GM18508 (cell line): ENCODE measurements around the gene PKNOX1.
"Not testable (repeated sequence)": the region's sequence is repeated elsewhere in the genome, so short reads cannot be mapped to it uniquely, and the experiment has no call there.

ENCODE experiments used
- ATAC-seq: cut with Tn5 transposase; IDR thresholded peaks from one replicate; pipeline ENCODE4 v1.9.1; 2021; ENCODE audit warnings: moderate number of reproducible peaks; ENCODE audit not compliant: insufficient read depth, unreplicated experiment

The PKNOX1 gene

GRCh38 chr21:42973991-42974831 is at the start of gene PKNOX1:
Gene PKNOX1 (plus strand): TSS chr21:42974562. CDS start chr21:43004382, 29,820 bp downstream.
- ATAC-seq: peak; percentile 63

- no peak for ATAC-seq
These were observed 49.0 kb upstream of the PKNOX1 start, which contains the start of gene ERVH48-1 for GRCh38 chr21:42925114-42925926. Gene ERVH48-1 (minus strand): TSS chr21:42925630. CDS start chr21:42919006, 6,624 bp downstream.

- ATAC-seq: not testable (repeated sequence)
These were observed 46.7 kb upstream of the PKNOX1 start for GRCh38 chr21:42927474-42928200.

GRCh38 chr21:42929969-42930368 is 44.4 kb upstream of the PKNOX1 start:
- no peak for ATAC-seq

GRCh38 chr21:42931560-42932235 is 42.7 kb upstream of the PKNOX1 start:
- no peak for ATAC-seq

- ATAC-seq: not testable (repeated sequence)
These were observed 41.8 kb upstream of the PKNOX1 start for GRCh38 chr21:42932378-42933136.

GRCh38 chr21:42933137-42933970 is 41.0 kb upstream of the PKNOX1 start:
- not testable (repeated sequence) for ATAC-seq

- ATAC-seq: not testable (repeated sequence)
These were observed 40.4 kb upstream of the PKNOX1 start for GRCh38 chr21:42933973-42934372.

- ATAC-seq: not testable (repeated sequence)
These were observed 38.0 kb upstream of the PKNOX1 start for GRCh38 chr21:42936360-42936759.

GRCh38 chr21:42937034-42937940 is 37.1 kb upstream of the PKNOX1 start:
- ATAC-seq: not testable (repeated sequence)

GRCh38 chr21:42937960-42938605 is 36.3 kb upstream of the PKNOX1 start:
- no peak for ATAC-seq

GRCh38 chr21:42938606-42938995 is 35.8 kb upstream of the PKNOX1 start:
- ATAC-seq: not testable (repeated sequence)

- no peak for ATAC-seq
These were observed 34.6 kb upstream of the PKNOX1 start for GRCh38 chr21:42939582-42940413.

GRCh38 chr21:42941696-42942085 is 32.7 kb upstream of the PKNOX1 start:
- ATAC-seq: no peak

GRCh38 chr21:42942244-42942643 is 32.1 kb upstream of the PKNOX1 start:
- no peak for ATAC-seq
